Loucy (cell line): ENCODE data around the gene TEKT3.

Source experiments
- EZH2phosphoT487 ChIP-seq: fragments of 200-600 bp; IDR thresholded peaks from 2 replicates; pipeline ENCODE4 v1.6.1; 2018; ENCODE audit warnings: antibody characterized with exemption, mild to moderate bottlenecking, moderate library complexity, borderline replicate concordance
- TF ChIP-seq, protein P1 (sequence below): fragments of 200-600 bp; sonication (generic); conservative IDR thresholded peaks from 2 replicates; pipeline ENCODE4 v1.5.1; 2014; ENCODE audit warnings: mild to moderate bottlenecking, antibody characterized with exemption, low read length

DNA sequence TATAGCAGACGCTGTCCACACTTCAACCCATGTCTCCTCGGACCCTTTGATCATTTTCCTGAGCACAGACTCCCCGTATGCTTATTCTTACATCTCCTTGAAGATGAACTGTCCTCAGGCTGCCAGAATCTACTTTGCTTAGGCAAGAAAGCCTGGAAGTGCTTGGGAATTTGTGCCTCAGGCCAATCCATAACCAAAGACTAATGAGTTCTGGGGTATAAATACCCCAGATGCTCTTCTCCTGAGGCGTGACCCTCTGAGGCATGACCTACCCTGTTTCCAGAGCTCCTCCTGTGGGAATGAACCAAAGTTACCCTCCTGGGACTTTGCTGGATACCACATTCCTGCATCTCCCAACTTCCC is 10.1 kb upstream of the TEKT3 start:
- TF ChIP-seq, protein P1, sequence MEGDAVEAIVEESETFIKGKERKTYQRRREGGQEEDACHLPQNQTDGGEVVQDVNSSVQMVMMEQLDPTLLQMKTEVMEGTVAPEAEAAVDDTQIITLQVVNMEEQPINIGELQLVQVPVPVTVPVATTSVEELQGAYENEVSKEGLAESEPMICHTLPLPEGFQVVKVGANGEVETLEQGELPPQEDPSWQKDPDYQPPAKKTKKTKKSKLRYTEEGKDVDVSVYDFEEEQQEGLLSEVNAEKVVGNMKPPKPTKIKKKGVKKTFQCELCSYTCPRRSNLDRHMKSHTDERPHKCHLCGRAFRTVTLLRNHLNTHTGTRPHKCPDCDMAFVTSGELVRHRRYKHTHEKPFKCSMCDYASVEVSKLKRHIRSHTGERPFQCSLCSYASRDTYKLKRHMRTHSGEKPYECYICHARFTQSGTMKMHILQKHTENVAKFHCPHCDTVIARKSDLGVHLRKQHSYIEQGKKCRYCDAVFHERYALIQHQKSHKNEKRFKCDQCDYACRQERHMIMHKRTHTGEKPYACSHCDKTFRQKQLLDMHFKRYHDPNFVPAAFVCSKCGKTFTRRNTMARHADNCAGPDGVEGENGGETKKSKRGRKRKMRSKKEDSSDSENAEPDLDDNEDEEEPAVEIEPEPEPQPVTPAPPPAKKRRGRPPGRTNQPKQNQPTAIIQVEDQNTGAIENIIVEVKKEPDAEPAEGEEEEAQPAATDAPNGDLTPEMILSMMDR: no peak
- no peak for TF ChIP-seq EZH2phosphoT487
